HFF-Myc (cell line): Measurements from ENCODE around the gene EVX2.

ENCODE experiments used
- DNase-seq: peaks from one replicate; pipeline ENCODE4 v3.0.0-alpha.2; 2011; ENCODE audit warnings: low read depth; ENCODE audit errors: extremely low read depth
- H3K4me3 ChIP-seq: replicated peaks from 2 replicates; pipeline ENCODE4 v1.5.1; 2011; ENCODE audit warnings: low read depth, mild to moderate bottlenecking, control low read depth, low read length
- TF ChIP-seq, protein P1 (sequence below): IDR thresholded peaks from 2 replicates; pipeline ENCODE4 v1.5.1; 2012; ENCODE audit warnings: mild to moderate bottlenecking, low read depth, low read length, control low read depth; ENCODE audit errors: missing control alignments

EVX2 gene

DNA sequence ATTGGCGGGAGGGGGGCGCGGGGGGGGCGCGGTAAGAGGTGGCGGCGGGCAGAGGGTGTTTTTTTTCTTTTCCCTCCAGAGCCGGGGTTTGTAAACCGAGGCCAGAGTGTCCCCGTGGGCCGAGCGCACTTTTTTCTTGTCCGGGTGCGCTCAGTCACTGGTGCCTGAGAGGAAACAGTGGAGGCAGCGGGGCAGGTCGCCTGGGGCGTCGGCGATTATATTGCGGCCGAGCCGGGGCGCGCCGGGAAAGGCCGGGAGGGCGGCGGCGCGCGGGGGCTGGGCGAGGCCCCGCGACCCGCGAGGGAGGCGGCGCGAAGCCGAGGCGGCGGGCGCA, 46.0 kb upstream of the EVX2 start:
- 0 out of 2 replicates have a peak overlapping the region, but pooled peaks have one; percentile 11 for H3K4me3 ChIP-seq
- TF ChIP-seq, protein P1, sequence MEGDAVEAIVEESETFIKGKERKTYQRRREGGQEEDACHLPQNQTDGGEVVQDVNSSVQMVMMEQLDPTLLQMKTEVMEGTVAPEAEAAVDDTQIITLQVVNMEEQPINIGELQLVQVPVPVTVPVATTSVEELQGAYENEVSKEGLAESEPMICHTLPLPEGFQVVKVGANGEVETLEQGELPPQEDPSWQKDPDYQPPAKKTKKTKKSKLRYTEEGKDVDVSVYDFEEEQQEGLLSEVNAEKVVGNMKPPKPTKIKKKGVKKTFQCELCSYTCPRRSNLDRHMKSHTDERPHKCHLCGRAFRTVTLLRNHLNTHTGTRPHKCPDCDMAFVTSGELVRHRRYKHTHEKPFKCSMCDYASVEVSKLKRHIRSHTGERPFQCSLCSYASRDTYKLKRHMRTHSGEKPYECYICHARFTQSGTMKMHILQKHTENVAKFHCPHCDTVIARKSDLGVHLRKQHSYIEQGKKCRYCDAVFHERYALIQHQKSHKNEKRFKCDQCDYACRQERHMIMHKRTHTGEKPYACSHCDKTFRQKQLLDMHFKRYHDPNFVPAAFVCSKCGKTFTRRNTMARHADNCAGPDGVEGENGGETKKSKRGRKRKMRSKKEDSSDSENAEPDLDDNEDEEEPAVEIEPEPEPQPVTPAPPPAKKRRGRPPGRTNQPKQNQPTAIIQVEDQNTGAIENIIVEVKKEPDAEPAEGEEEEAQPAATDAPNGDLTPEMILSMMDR: no peak
- no peak for DNase-seq

DNA sequence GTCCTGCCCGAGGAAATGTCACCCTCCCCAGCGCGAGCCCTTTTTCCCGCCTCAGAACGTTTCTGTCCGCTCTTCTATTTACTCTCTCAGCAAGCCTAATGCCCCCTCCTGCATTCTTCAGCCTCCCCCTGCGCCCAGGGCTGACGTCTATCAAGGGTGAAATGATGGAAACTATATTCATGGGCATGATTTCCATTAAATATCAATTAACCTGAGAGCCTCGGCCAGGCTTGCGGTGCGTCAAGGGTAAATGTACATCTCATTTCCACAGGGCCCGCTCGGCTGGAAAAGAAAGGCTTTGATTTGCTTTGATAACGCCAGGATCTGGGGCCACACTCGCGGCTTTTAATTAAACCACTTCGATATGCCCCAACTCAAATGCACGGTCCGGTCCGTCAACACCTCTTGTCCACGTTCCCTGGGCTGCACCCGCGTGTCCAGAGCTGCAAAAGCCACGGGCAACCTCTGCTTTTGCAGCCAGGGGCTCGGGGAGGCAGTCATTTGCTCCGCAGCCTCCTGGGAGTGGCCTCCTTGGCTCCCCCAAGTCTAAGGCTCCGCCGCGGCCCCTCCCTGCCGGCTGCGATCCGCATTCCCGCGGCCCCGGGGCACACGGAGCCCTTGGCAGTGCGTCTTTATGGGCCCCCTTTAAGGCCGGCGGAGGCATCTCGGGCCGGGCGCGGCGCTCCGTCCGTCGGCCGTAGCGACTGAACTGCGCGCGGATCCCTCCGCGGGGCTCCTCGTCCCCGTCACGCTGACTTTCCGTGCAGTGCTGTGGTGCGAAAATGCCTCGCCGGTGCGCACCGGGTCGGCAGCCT, 45.4 kb upstream of the EVX2 start, which contains the start of gene HOXD8:
Gene HOXD8, plus strand, starts transcription at position 724 of the 815 bp plus-strand sequence. CDS start 662 bp downstream, outside the sequence.
- DNase-seq: no peak

DNA sequence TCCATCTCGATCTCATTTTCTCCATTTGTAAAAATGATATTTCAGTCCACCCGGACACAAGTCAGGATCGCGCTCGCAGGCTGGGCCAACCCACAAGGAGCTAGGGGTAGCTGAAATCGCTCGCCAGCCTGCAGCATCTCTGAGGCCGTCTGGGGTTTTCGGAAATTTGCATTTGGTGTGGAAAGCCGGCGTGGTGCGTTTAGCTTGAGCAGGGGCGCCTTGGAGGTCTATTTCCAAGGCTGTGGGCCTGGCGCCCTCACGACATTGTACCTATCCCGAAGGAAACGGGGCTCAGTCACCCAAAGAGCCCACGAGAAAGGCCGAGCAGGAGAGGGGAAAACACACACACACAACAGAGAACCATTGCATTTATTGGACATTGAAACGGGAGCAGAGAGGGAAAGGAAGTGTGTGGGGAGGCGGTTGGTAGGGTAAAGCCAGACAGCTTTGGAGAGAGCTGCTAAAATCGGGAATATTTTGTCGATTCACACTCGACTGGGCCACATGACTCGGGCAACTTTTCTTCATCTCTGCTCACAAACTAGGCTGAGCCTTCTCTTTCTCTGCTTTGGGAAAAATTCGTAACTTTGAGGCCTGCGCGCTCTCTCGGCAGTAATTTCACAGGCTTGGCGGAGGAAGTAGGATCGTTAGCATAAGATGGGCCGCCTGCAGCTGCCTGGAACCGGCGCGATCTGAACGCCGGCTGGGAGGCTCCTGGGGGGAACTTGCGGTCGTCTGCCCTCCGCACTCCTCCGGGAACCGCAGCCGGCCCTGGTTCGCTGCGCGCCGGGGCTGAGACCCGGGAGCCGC, 44.6 kb upstream of the EVX2 start:
- no peak for DNase-seq
- H3K4me3 ChIP-seq: no peak overlapping the region
- TF ChIP-seq, protein P1: no peak

More for the DNA sequence above, 45.4 kb upstream of the EVX2 start, which contains the start of gene HOXD8:
- TF ChIP-seq, protein P1: no peak
- 0 out of 2 replicates have a peak within 1 kb of the TSS, but pooled peaks have one; percentile 11 for H3K4me3 ChIP-seq

DNA sequence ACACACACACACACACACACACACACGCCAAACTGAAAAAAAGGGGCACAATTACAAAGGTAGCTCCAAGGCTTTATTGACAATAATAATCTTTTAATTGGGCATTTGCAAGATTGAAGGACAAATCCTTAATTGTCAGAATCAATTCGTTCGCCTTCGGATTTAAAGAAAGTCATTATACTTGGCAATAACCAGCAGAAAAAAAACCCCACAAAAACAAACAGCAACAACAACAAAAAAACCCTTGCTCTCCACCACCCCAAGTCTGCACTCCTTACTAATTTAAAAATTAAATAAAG, 44.0 kb upstream of the EVX2 start:
- H3K4me3 ChIP-seq: no peak overlapping the region
- DNase-seq: no peak
- TF ChIP-seq, protein P1: no peak

DNA sequence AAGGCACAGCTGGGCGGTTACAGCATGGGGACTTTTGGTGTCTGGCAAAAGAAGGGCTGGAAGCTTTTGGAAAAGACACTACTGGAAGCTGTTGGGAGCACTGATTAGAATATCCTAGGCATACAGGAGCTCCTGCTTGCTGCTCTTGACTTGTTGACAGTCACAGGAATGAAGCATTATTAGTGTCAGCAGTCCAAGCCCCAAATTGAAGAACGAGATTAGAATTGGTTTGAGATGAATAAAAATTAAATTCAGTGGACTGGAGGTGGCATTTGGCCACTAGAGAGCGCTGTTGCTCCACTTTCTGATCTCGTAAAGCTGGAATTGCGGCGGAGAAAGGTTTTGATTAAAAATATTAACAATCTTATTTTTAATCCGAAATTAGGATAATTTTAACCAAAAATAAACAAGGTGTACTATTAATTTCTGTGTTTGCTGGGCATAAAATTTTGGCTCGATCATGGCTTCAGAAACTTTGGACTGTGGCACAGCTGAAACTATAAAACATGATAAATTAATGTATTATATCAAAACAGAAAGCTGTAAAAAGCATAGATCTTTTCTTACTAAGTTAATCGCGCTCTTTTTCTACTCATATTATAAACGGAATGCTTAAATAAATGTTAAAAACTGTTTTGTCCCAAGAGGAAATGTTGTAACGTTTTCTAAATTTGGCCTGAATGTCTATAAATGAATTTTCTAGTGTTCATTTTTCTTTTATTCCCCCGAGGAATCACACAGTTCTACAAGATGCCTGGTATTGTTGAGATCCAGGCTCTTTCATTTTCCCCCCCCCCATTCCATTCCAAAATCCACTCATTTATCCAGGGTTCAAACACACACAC, 43.4 kb upstream of the EVX2 start:
- peak; percentile 32 for DNase-seq
- no peak overlapping the region for H3K4me3 ChIP-seq
- TF ChIP-seq, protein P1: peak; percentile 68

DNA sequence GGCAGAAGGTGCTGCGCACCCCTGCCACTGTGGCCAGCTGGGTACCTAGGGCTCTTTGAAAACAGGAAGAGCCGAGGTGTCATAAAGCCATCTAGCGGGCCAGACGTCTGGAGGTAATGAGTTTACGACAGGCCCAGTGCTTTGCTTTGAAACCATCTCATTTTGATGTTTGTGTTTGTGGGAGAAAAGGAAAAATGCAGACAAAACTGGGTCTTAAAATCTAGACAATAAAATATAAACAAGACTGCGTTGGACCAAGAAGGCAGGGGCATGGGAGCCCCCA, 42.0 kb upstream of the EVX2 start:
- H3K4me3 ChIP-seq: no peak overlapping the region
- TF ChIP-seq, protein P1: no peak
- no peak for DNase-seq
